Ovary (tissue), 3 donors: Measurements from ENCODE around the gene CYSRT1.

Experiments
- CTCF ChIP-seq, 3 donors: fragments of 450-650 bp in 2 of 3; fragments of 200-600 bp in 1 of 3; IDR thresholded peaks; one replicate each; pipeline versions ENCODE4 v1.5.1 to v1.8.0; 2016 to 2022; ENCODE audit warnings: antibody characterized with exemption in 3 of 3, mild to moderate bottlenecking in 1 of 3
- EP300 ChIP-seq: sonication (generic); formaldehyde crosslinking; IDR thresholded peaks from one replicate; pipeline ENCODE4 v1.6.1; 2017; ENCODE audit warnings: antibody characterized with exemption
- POLR2A ChIP-seq: fragments of 450-650 bp; IDR thresholded peaks from one replicate; pipeline ENCODE4 v1.6.1; 2017; ENCODE audit warnings: antibody characterized with exemption, mild to moderate bottlenecking, moderate library complexity
- donor health status: DM: no; HTN: no; CAD: no.

- TF ChIP-seq CTCF (IDR thresholded peaks at IDR 0.05), result no peak
- TF ChIP-seq POLR2A, result no peak
- no peak for TF ChIP-seq EP300
Observed at GRCh38 chr9:137178939-137179630, 45.9 kb upstream of the CYSRT1 start.
